Endothelial cell of umbilical vein (primary cell): ENCODE results near the gene IRF2.

Source experiments
- CTCF ChIP-seq, 2 donors: IDR thresholded peaks; 1 replicate in 1 of 2; 2 replicates in 1 of 2; pipeline ENCODE4 v1.5.1; 2011; ENCODE audit warnings: low read length in 2 of 2, mild to moderate bottlenecking in 2 of 2, moderate library complexity in 2 of 2, control low read depth in 1 of 2, inconsistent platforms in 1 of 2, low read depth in 1 of 2; ENCODE audit not compliant: insufficient read depth in 1 of 2; ENCODE audit errors: extremely low read depth in 1 of 2
- POLR2A ChIP-seq: IDR thresholded peaks from 2 replicates; pipeline ENCODE4 v1.6.1; 2012; ENCODE audit warnings: low read depth, mild to moderate bottlenecking, control low read depth, low read length
- POLR2AphosphoS5 ChIP-seq: IDR thresholded peaks from 2 replicates; pipeline ENCODE4 v1.6.1; 2012; ENCODE audit warnings: low read depth, mild to moderate bottlenecking, control low read depth, low read length, moderate library complexity; ENCODE audit not compliant: insufficient read depth

- TF ChIP-seq POLR2A (no peak), CTCF (IDR thresholded peaks at IDR 0.05; ENCODE audit: extremely low read depth in 1 of 2, insufficient read depth in 1 of 2, low read depth in 1 of 2, low read length in 2 of 2) (no peak), POLR2AphosphoS5 (no peak)
Measured at GRCh38 chr4:184470785-184471110, 3.6 kb downstream of the IRF2 start.
